GM21786 (cell line): ENCODE data around the gene PLD4.
"Not testable (repeated sequence)": the region's sequence is repeated elsewhere in the genome, so short reads cannot be mapped to it uniquely, and the experiment has no call there.

Experiments
- ATAC-seq: cut with Tn5 transposase; IDR thresholded peaks from one replicate; pipeline ENCODE4 v1.9.1; 2021; ENCODE audit not compliant: unreplicated experiment

The PLD4 gene

GRCh38 chr14:104885973-104886689 is 38.5 kb upstream of the PLD4 start:
- no peak for ATAC-seq

GRCh38 chr14:104886690-104887622 is 37.7 kb upstream of the PLD4 start:
- no peak for ATAC-seq

- no peak for ATAC-seq
Measured at GRCh38 chr14:104887623-104888488, 36.8 kb upstream of the PLD4 start.

GRCh38 chr14:104888489-104889374 is 35.9 kb upstream of the PLD4 start:
- ATAC-seq, result no peak

GRCh38 chr14:104889375-104889757 is 35.3 kb upstream of the PLD4 start:
- ATAC-seq, result no peak

- not testable (repeated sequence) for ATAC-seq
Measured at GRCh38 chr14:104890292-104890691, 34.4 kb upstream of the PLD4 start.

GRCh38 chr14:104891121-104891551 is 33.5 kb upstream of the PLD4 start:
- ATAC-seq, result no peak

GRCh38 chr14:104891664-104892530 is 32.8 kb upstream of the PLD4 start:
- ATAC-seq, result no peak

- ATAC-seq, result no peak
Measured at GRCh38 chr14:104892531-104893434, 31.9 kb upstream of the PLD4 start.

GRCh38 chr14:104893435-104894207 is 31.1 kb upstream of the PLD4 start:
- ATAC-seq, result no peak

GRCh38 chr14:104894331-104895206 is 30.1 kb upstream of the PLD4 start:
- ATAC-seq, result no peak

- ATAC-seq, result no peak
Measured at GRCh38 chr14:104895207-104895785, 29.4 kb upstream of the PLD4 start.

GRCh38 chr14:104895786-104896661 is 28.7 kb upstream of the PLD4 start:
- no peak for ATAC-seq

GRCh38 chr14:104897330-104898194 is 27.1 kb upstream of the PLD4 start:
- no peak for ATAC-seq
